GM12872 (cell line): ENCODE data around the gene NPSR1.
A peak's percentile ranks its signal among the peaks of the same experiment; 100 is the strongest.

Experiments used
- CTCF ChIP-seq: IDR thresholded peaks from 3 replicates; pipeline ENCODE4 v1.5.1; 2011; ENCODE audit warnings: low read depth, mild to moderate bottlenecking, low read length, moderate library complexity; ENCODE audit not compliant: insufficient read depth

Gene NPSR1

GRCh38 chr7:34673066-34673465 is 15.0 kb downstream of the NPSR1 start:
- TF ChIP-seq CTCF, result no peak

GRCh38 chr7:34675749-34676374 is 17.8 kb downstream of the NPSR1 start:
- TF ChIP-seq CTCF, result peak; percentile 69

GRCh38 chr7:34677491-34677890 is 19.5 kb downstream of the NPSR1 start:
- no peak for TF ChIP-seq CTCF

GRCh38 chr7:34687529-34687928 is 29.5 kb downstream of the NPSR1 start:
- TF ChIP-seq CTCF, result no peak

- TF ChIP-seq CTCF, result no peak
Measured at GRCh38 chr7:34696415-34696814, 38.4 kb downstream of the NPSR1 start.

GRCh38 chr7:34709771-34710170 is 51.8 kb downstream of the NPSR1 start:
- no peak for TF ChIP-seq CTCF

- no peak for TF ChIP-seq CTCF
Measured at GRCh38 chr7:34718867-34719266, 60.8 kb downstream of the NPSR1 start.
